H9 (cell line): ENCODE measurements around the gene COLEC12. TPM values are rescaled to one million over a fixed set of nuclear protein-coding genes. Genes with fewer than 3 reads are reported as not detected.

Experiments used
- DNase-seq: peaks from one replicate; pipeline ENCODE4 v3.0.0-alpha.2; 2017
- H2AFZ ChIP-seq: one replicate; pipeline ENCODE4 v1.6.1; 2013; ENCODE audit warnings: mild to moderate bottlenecking, low read length, control low read depth, moderate library complexity
- H2AK5ac ChIP-seq: 2 replicates; pipeline ENCODE4 v1.6.1; 2013; ENCODE audit warnings: low read length, control low read depth, mixed read lengths; ENCODE audit not compliant: insufficient read length
- H2BK120ac ChIP-seq: one replicate; pipeline ENCODE4 v1.6.1; 2013; ENCODE audit warnings: low read depth, mild to moderate bottlenecking, low read length, control low read depth, inconsistent platforms; ENCODE audit not compliant: poor library complexity, severe bottlenecking
- H2BK12ac ChIP-seq: 2 replicates; pipeline ENCODE4 v1.6.1; 2013; ENCODE audit warnings: low read length, control low read depth, mixed read lengths, low read depth; ENCODE audit not compliant: insufficient read length
- H2BK15ac ChIP-seq: 2 replicates; pipeline ENCODE4 v1.6.1; 2013; ENCODE audit warnings: low read depth, low read length, control low read depth
- H2BK20ac ChIP-seq: one replicate; pipeline ENCODE4 v1.6.1; 2013; ENCODE audit warnings: low read depth, mild to moderate bottlenecking, low read length, control low read depth, inconsistent platforms; ENCODE audit not compliant: poor library complexity, severe bottlenecking
- H2BK5ac ChIP-seq: 2 replicates; pipeline ENCODE4 v1.6.1; 2013; ENCODE audit warnings: low read length, control low read depth, mixed read lengths; ENCODE audit not compliant: insufficient read length
- H3K14ac ChIP-seq: 2 replicates; pipeline ENCODE4 v1.6.1; 2013; ENCODE audit warnings: low read length, control low read depth; ENCODE audit not compliant: insufficient read depth
- H3K18ac ChIP-seq: 2 replicates; pipeline ENCODE4 v1.6.1; 2013; ENCODE audit warnings: low read depth, mild to moderate bottlenecking, mixed read lengths, low read length, control low read depth; ENCODE audit not compliant: insufficient read length
- H3K23ac ChIP-seq: 2 replicates; pipeline ENCODE4 v1.6.1; 2013; ENCODE audit warnings: low read length, control low read depth, mixed read lengths, low read depth; ENCODE audit not compliant: insufficient read length
- H3K23me2 ChIP-seq: 2 replicates; pipeline ENCODE4 v1.6.1; 2013; ENCODE audit warnings: low read depth, mild to moderate bottlenecking, mixed read lengths, low read length, control low read depth; ENCODE audit not compliant: insufficient read length, poor library complexity, severe bottlenecking
- H3K27ac ChIP-seq: 2 replicates; pipeline ENCODE4 v1.5.1; 2013; ENCODE audit warnings: low read length, control low read depth, mixed read lengths, low read depth; ENCODE audit not compliant: insufficient read length
- H3K27me3 ChIP-seq: 2 replicates; pipeline ENCODE4 v1.6.1; 2013; ENCODE audit warnings: low read length, control low read depth, inconsistent platforms; ENCODE audit not compliant: insufficient read depth
- H3K4ac ChIP-seq: 2 replicates; pipeline ENCODE4 v1.6.1; 2013; ENCODE audit warnings: low read depth, mild to moderate bottlenecking, control low read depth, inconsistent platforms, low read length, moderate library complexity
- H3K4me1 ChIP-seq: 2 replicates; pipeline ENCODE4 v1.6.1; 2013; ENCODE audit warnings: low read length, control low read depth, inconsistent platforms; ENCODE audit not compliant: insufficient read depth
- H3K4me2 ChIP-seq: 2 replicates; pipeline ENCODE4 v1.6.1; 2013; ENCODE audit warnings: low read length, control low read depth, mixed read lengths; ENCODE audit not compliant: insufficient read length, insufficient read depth
- H3K56ac ChIP-seq: 2 replicates; pipeline ENCODE4 v1.6.1; 2013; ENCODE audit warnings: low read depth, mild to moderate bottlenecking, mixed read lengths, low read length, control low read depth; ENCODE audit not compliant: insufficient read length
- H3K79me1 ChIP-seq: 2 replicates; pipeline ENCODE4 v1.6.1; 2013; ENCODE audit warnings: low read depth, mild to moderate bottlenecking, moderate library complexity, low read length, control low read depth, inconsistent platforms; ENCODE audit not compliant: insufficient read depth, poor library complexity, severe bottlenecking
- H3K79me2 ChIP-seq: 2 replicates; pipeline ENCODE4 v1.6.1; 2013; ENCODE audit warnings: low read length, control low read depth, inconsistent platforms; ENCODE audit not compliant: insufficient read depth
- H3K9ac ChIP-seq: 2 replicates; pipeline ENCODE4 v1.6.1; 2013; ENCODE audit warnings: low read length, control low read depth, mixed read lengths; ENCODE audit not compliant: insufficient read length; ENCODE audit errors: extremely low read depth
- H3K9me3 ChIP-seq: one replicate; pipeline ENCODE4 v1.6.1; 2013; ENCODE audit warnings: low read depth, low read length, inconsistent platforms; ENCODE audit not compliant: control insufficient read depth
- H3T11ph ChIP-seq: one replicate; pipeline ENCODE4 v1.6.1; 2013; ENCODE audit warnings: mild to moderate bottlenecking, low read length, control low read depth, inconsistent platforms
- H4K20me1 ChIP-seq: one replicate; pipeline ENCODE4 v1.6.1; 2013; ENCODE audit not compliant: control insufficient read depth, insufficient read length, insufficient read depth
- H4K5ac ChIP-seq: 2 replicates; pipeline ENCODE4 v1.6.1; 2013; ENCODE audit warnings: low read depth, mild to moderate bottlenecking, mixed read lengths, low read length, control low read depth; ENCODE audit not compliant: insufficient read length
- H4K8ac ChIP-seq: replicated peaks from 2 replicates; pipeline ENCODE4 v1.6.1; 2013; ENCODE audit warnings: low read length, control low read depth, mixed read lengths, low read depth; ENCODE audit not compliant: insufficient read length
- H4K91ac ChIP-seq: 2 replicates; pipeline ENCODE4 v1.6.1; 2013; ENCODE audit warnings: low read depth, mild to moderate bottlenecking, moderate library complexity, mixed read lengths, low read length, control low read depth; ENCODE audit not compliant: insufficient read length
- H3K27ac Mint-ChIP-seq, 3 experiments: 2 replicates in 2 of 3; 3 replicates in 1 of 3; pipeline ENCODE4 v1.8.0; 2020 to 2021; ENCODE audit warnings: mixed read lengths in 3 of 3, mild to moderate bottlenecking in 1 of 3, moderate library complexity in 1 of 3
- H3K27me3 Mint-ChIP-seq: 2 replicates; pipeline ENCODE4 v1.8.0; 2021; ENCODE audit warnings: low read depth, mild to moderate bottlenecking, moderate library complexity, mixed read lengths
- H3K36me3 Mint-ChIP-seq, 3 experiments: 2 replicates in 2 of 3; 3 replicates in 1 of 3; pipeline ENCODE4 v1.8.0; 2020 to 2021; ENCODE audit warnings: low read depth in 3 of 3, mixed read lengths in 3 of 3; ENCODE audit not compliant: insufficient read depth in 1 of 3
- H3K4me1 Mint-ChIP-seq, 2 experiments: 2 replicates each; pipeline ENCODE4 v1.8.0; 2020; ENCODE audit warnings: mixed read lengths in 2 of 2
- H3K4me3 Mint-ChIP-seq, 2 experiments: 2 replicates in 1 of 2; 3 replicates in 1 of 2; pipeline ENCODE4 v1.8.0; 2020 to 2021; ENCODE audit warnings: mild to moderate bottlenecking in 2 of 2, mixed read lengths in 2 of 2, moderate library complexity in 1 of 2
- H3K9me3 Mint-ChIP-seq, 2 experiments: 2 replicates in 1 of 2; 3 replicates in 1 of 2; pipeline ENCODE4 v1.8.0; 2020; ENCODE audit warnings: mild to moderate bottlenecking in 2 of 2, mixed read lengths in 2 of 2, moderate library complexity in 1 of 2
- CTCF ChIP-seq: fragments of 200-600 bp; sonication (generic); conservative IDR thresholded peaks from 3 replicates; pipeline ENCODE4 v1.8.0; 2021; ENCODE audit warnings: antibody characterized with exemption, mild to moderate bottlenecking
- WGBS: extraction: QIAGEN DNeasy Blood & Tissue Kit; methylation state at CpG from one replicate; pipeline ENCODE4 v1.1.7; 2013; ENCODE audit warnings: missing lambda C conversion rate, low lambda C conversion rate, mixed read lengths; ENCODE audit not compliant: insufficient read length; ENCODE audit errors: extremely low coverage; 5-methylcytosine and 5-hydroxymethylcytosine counted together
- total RNA-seq: library from RNA; stranded (reverse); gene quantifications from 2 replicates; pipeline ENCODE4 v1.2.1, GENCODE V29; 2021

COLEC12 gene
- total RNA-seq, 1 experiment from 2014 or later = 0.70 TPM

- TF ChIP-seq CTCF = no peak
- H3K27ac ChIP-seq = no peak overlapping the region
- Mint-ChIP-seq H3K27me3 (no peaks in the 10 kb centered on the region; the same call in 1 of the 2 replicates), H3K36me3 (no peaks in the 10 kb centered on the region), H3K4me3 (no peak overlapping the region), H3K4me1 (peaks cover 0 to 6% of the 10 kb centered on the region in 2 experiments; a peak in 1 of 4 replicates), H3K27ac (no peak overlapping the region), H3K9me3 (no peaks in the 10 kb centered on the region)
- H3K79me1 ChIP-seq = no peaks in the 10 kb centered on the region
- no peaks in the 10 kb centered on the region for H3K27me3 ChIP-seq
- no peak overlapping the region for H3K14ac ChIP-seq
- no peak overlapping the region for H3K56ac ChIP-seq
- H2BK5ac ChIP-seq = no peak overlapping the region
- H2AK5ac ChIP-seq = no peak overlapping the region
- H3K4ac ChIP-seq = no peak overlapping the region
- H4K20me1 ChIP-seq = no peaks in the 10 kb centered on the region
- no peak overlapping the region for H3K18ac ChIP-seq
- H4K8ac ChIP-seq = no peak overlapping the region
- no peak overlapping the region for H3K23ac ChIP-seq
- no peak overlapping the region for H2BK120ac ChIP-seq
- no peak overlapping the region for H4K91ac ChIP-seq
- H2BK12ac ChIP-seq = no peak overlapping the region
- no peak overlapping the region for H4K5ac ChIP-seq
- no peak overlapping the region for H2BK20ac ChIP-seq
- no peak overlapping the region for H2AFZ ChIP-seq
- H3K9me3 ChIP-seq = no peaks in the 10 kb centered on the region
- no peak overlapping the region for H3K4me2 ChIP-seq
- no peak overlapping the region for H3T11ph ChIP-seq
- no peak overlapping the region for H2BK15ac ChIP-seq
- WGBS = no CpG with 5 or more reads among the region's 1 CpG
- H3K23me2 ChIP-seq = no peaks in the 10 kb centered on the region
- no peak overlapping the region for H3K9ac ChIP-seq
- DNase-seq = no peak
- H3K4me1 ChIP-seq = no peaks in the 10 kb centered on the region
- H3K79me2 ChIP-seq = no peaks in the 10 kb centered on the region
Observed at GRCh38 chr18:320155-320554, 180.3 kb downstream of the COLEC12 start.
